Astrocyte (in vitro differentiated cells and primary cell): ENCODE data around the gene GRIK3.

Experiments
- CTCF ChIP-seq: IDR thresholded peaks from 2 replicates; pipeline ENCODE4 v1.5.1; 2011; ENCODE audit warnings: low read depth, mild to moderate bottlenecking, inconsistent platforms, low read length, moderate library complexity; ENCODE audit not compliant: insufficient read depth
- EZH2 ChIP-seq: IDR thresholded peaks from 2 replicates; pipeline ENCODE4 v1.6.1; 2012; ENCODE audit warnings: mild to moderate bottlenecking, low read length, inconsistent platforms; ENCODE audit not compliant: insufficient read depth

GRCh38 chr1:36759355-36759754 lies 275.0 kb downstream of the GRIK3 start:
- TF ChIP-seq CTCF (no peak), EZH2 (no peak)
